H1 (cell line): Measurements from ENCODE around the gene MYOCOS. TPM values are rescaled to one million over a fixed set of nuclear protein-coding genes. Genes with fewer than 3 reads are reported as not detected.

Source experiments
- CTCF ChIA-PET: fragments of 300-600 bp; sonication (Branson Sonifier 250); formaldehyde crosslinking; loops from one replicate; lab custom pipeline; 2021; ENCODE audit not compliant: partially characterized antibody; lab: Charles Lee
- POLR2A ChIA-PET: fragments of 300-600 bp; sonication (Branson Sonifier 250); formaldehyde crosslinking; loops from one replicate; lab custom pipeline; 2021; ENCODE audit warnings: inconsistent platforms; ENCODE audit not compliant: partially characterized antibody; lab: Charles Lee
- DNase-seq, 2 experiments: peaks; one replicate each; pipeline versions ENCODE4 v3.0.0 to v3.0.0-alpha.2; 2010 to 2022; ENCODE audit warnings: low spot score in 2 of 2, low read depth in 1 of 2, mixed read lengths in 1 of 2
- FAIRE-seq: peaks from 2 replicates; lab custom pipeline; 2011; peaks lifted over from hg19 to GRCh38; lab: Jason Lieb, UNC
- H2AFZ ChIP-seq: 2 replicates; pipeline ENCODE4 v1.8.1; 2012; ENCODE audit warnings: low read length, inconsistent platforms
- H2AK5ac ChIP-seq: 2 replicates; pipeline ENCODE4 v1.6.1; 2013; ENCODE audit warnings: low read depth, low read length
- H2BK120ac ChIP-seq: replicated peaks from 2 replicates; pipeline ENCODE3; 2013; ENCODE audit warnings: low read depth, low read length, inconsistent platforms
- H2BK12ac ChIP-seq: 2 replicates; pipeline ENCODE4 v1.6.1; 2013; ENCODE audit warnings: low read depth, low read length
- H2BK15ac ChIP-seq: 2 replicates; pipeline ENCODE4 v1.6.1; 2013; ENCODE audit warnings: low read length
- H2BK20ac ChIP-seq: 2 replicates; pipeline ENCODE4 v1.6.1; 2013; ENCODE audit warnings: low read length
- H2BK5ac ChIP-seq: 2 replicates; pipeline ENCODE4 v1.6.1; 2013; ENCODE audit warnings: low read depth, low read length
- H3K14ac ChIP-seq: 2 replicates; pipeline ENCODE4 v1.6.1; 2013; ENCODE audit warnings: inconsistent platforms; ENCODE audit not compliant: insufficient read length
- H3K18ac ChIP-seq: 2 replicates; pipeline ENCODE4 v1.6.1; 2013; ENCODE audit warnings: low read length; ENCODE audit errors: extremely low read depth
- H3K23ac ChIP-seq: 2 replicates; pipeline ENCODE4 v1.6.1; 2013; ENCODE audit warnings: inconsistent platforms; ENCODE audit not compliant: insufficient read length
- H3K23me2 ChIP-seq: 2 replicates; pipeline ENCODE4 v1.6.1; 2013; ENCODE audit warnings: low read depth, low read length
- H3K27ac ChIP-seq: 2 replicates; pipeline ENCODE4 v1.6.1; 2011; ENCODE audit warnings: low read depth, low read length, inconsistent platforms
- H3K27me3 ChIP-seq, 4 experiments: replicated peaks in 1 of 4; 1 replicate in 1 of 4; 2 replicates in 3 of 4; pipeline versions ENCODE4 v1.6.1 to v1.8.1; 2011 to 2013; ENCODE audit warnings: low read length in 3 of 4, mild to moderate bottlenecking in 3 of 4, inconsistent platforms in 2 of 4, mixed read lengths in 2 of 4, moderate library complexity in 1 of 4; ENCODE audit not compliant: control insufficient read depth in 3 of 4, insufficient read depth in 3 of 4; ENCODE audit errors: extremely low read depth in 1 of 4
- H3K36me3 ChIP-seq, 4 experiments: 2 replicates each; pipeline versions ENCODE4 v1.6.1 to v1.8.1; 2011 to 2013; ENCODE audit warnings: mild to moderate bottlenecking in 4 of 4, low read length in 3 of 4, moderate library complexity in 2 of 4, control low read depth in 1 of 4, inconsistent platforms in 1 of 4; ENCODE audit not compliant: insufficient read depth in 4 of 4, control insufficient read depth in 2 of 4
- H3K4ac ChIP-seq: replicated peaks from 2 replicates; pipeline ENCODE3; 2013; ENCODE audit warnings: low read length, low read depth, mixed read lengths, inconsistent platforms; ENCODE audit not compliant: insufficient read length
- H3K4me1 ChIP-seq, 4 experiments: replicated peaks in 1 of 4; 1 replicate in 1 of 4; 2 replicates in 3 of 4; pipeline versions ENCODE4 v1.6.1 to v1.8.1; 2011 to 2013; ENCODE audit warnings: low read length in 3 of 4, inconsistent platforms in 2 of 4, mixed read lengths in 1 of 4; ENCODE audit not compliant: insufficient read depth in 4 of 4, control insufficient read depth in 3 of 4
- H3K4me2 ChIP-seq, 2 experiments: 2 replicates each; pipeline versions ENCODE4 v1.6.1 to v1.8.1; 2011 to 2013; ENCODE audit warnings: low read depth in 2 of 2, low read length in 2 of 2, control low read depth in 1 of 2, inconsistent platforms in 1 of 2, mild to moderate bottlenecking in 1 of 2; ENCODE audit not compliant: insufficient read depth in 1 of 2
- H3K4me3 ChIP-seq, 4 experiments: fragments of 200-600, 300-600 bp in 1 of 4; sonication (generic), shearing (Covaris generic), sonication (Bioruptor Twin) in 1 of 4; 2 replicates each; pipeline versions ENCODE4 v1.5.1 to v1.8.1; 2011 to 2016; ENCODE audit warnings: low read length in 4 of 4, low read depth in 3 of 4, control low read depth in 2 of 4, inconsistent platforms in 2 of 4, mild to moderate bottlenecking in 2 of 4, mixed read lengths in 1 of 4, moderate library complexity in 1 of 4; ENCODE audit not compliant: insufficient read depth in 2 of 4; ENCODE audit errors: extremely low read depth in 1 of 4
- H3K56ac ChIP-seq: replicated peaks from 2 replicates; pipeline ENCODE3; 2013; ENCODE audit warnings: low read depth, mild to moderate bottlenecking, mixed read lengths, low read length, inconsistent platforms; ENCODE audit not compliant: insufficient read length
- H3K79me1 ChIP-seq: 2 replicates; pipeline ENCODE4 v1.6.1; 2013; ENCODE audit warnings: low read depth, low read length, control low read depth
- H3K79me2 ChIP-seq, 2 experiments: 2 replicates each; pipeline versions ENCODE4 v1.6.1 to v1.8.1; 2012 to 2013; ENCODE audit warnings: low read length in 2 of 2, mild to moderate bottlenecking in 2 of 2, inconsistent platforms in 1 of 2; ENCODE audit not compliant: insufficient read depth in 2 of 2, control insufficient read depth in 1 of 2
- H3K9ac ChIP-seq, 4 experiments: replicated peaks in 1 of 4; 1 replicate in 1 of 4; 2 replicates in 3 of 4; pipeline versions ENCODE4 v1.6.1 to v1.8.1; 2011 to 2013; ENCODE audit warnings: low read depth in 3 of 4, low read length in 3 of 4, control low read depth in 2 of 4, mild to moderate bottlenecking in 2 of 4, moderate library complexity in 2 of 4, inconsistent platforms in 1 of 4; ENCODE audit errors: extremely low read depth in 1 of 4
- H3K9me3 ChIP-seq, 2 experiments: 2 replicates each; pipeline versions ENCODE4 v1.6.1 to v1.8.1; 2012 to 2013; ENCODE audit warnings: mild to moderate bottlenecking in 2 of 2, moderate library complexity in 2 of 2, control low read depth in 1 of 2, inconsistent platforms in 1 of 2, low read depth in 1 of 2, low read length in 1 of 2, mixed read lengths in 1 of 2; ENCODE audit not compliant: insufficient read depth in 2 of 2
- H4K20me1 ChIP-seq, 2 experiments: replicated peaks in 1 of 2; 2 replicates each; pipeline versions ENCODE3 to v1.8.1; 2011 to 2013; ENCODE audit warnings: inconsistent platforms in 2 of 2, low read length in 2 of 2, mild to moderate bottlenecking in 1 of 2; ENCODE audit not compliant: insufficient read depth in 2 of 2, control insufficient read depth in 1 of 2
- H4K5ac ChIP-seq: 2 replicates; pipeline ENCODE4 v1.6.1; 2013; ENCODE audit warnings: low read length, low read depth, mixed read lengths, inconsistent platforms; ENCODE audit not compliant: insufficient read length
- H4K8ac ChIP-seq: 2 replicates; pipeline ENCODE4 v1.8.0; 2013; ENCODE audit warnings: mild to moderate bottlenecking, moderate library complexity, low read length, inconsistent platforms; ENCODE audit not compliant: insufficient read depth; ENCODE audit errors: extremely low read depth
- H4K91ac ChIP-seq: replicated peaks from 2 replicates; pipeline ENCODE3; 2013; ENCODE audit warnings: low read length, mixed read lengths, inconsistent platforms; ENCODE audit not compliant: insufficient read length
- CHD2 ChIP-seq: IDR thresholded peaks from 2 replicates; pipeline ENCODE4 v1.6.1; 2012; ENCODE audit warnings: low read length, improper control_type of control experiment
- RFX5 ChIP-seq: IDR thresholded peaks from 2 replicates; pipeline ENCODE4 v1.6.1; 2011; ENCODE audit warnings: low read depth, low read length, improper control_type of control experiment, borderline replicate concordance
- SIRT6 ChIP-seq: IDR thresholded peaks from one replicate; pipeline ENCODE4 v1.7.1; 2012; ENCODE audit warnings: low read length, inconsistent platforms
- SUZ12 ChIP-seq: fragments of 200-600 bp; sonication (generic); IDR thresholded peaks from 2 replicates; pipeline ENCODE4 v1.6.1; 2012; ENCODE audit warnings: mild to moderate bottlenecking, inconsistent platforms, low read length, moderate library complexity, mixed read lengths
- TEAD4 ChIP-seq: IDR thresholded peaks from 2 replicates; pipeline ENCODE4 v1.6.1; 2012; ENCODE audit warnings: low read depth, low read length, inconsistent platforms, mixed read lengths
- YY1 ChIP-seq: IDR thresholded peaks from 2 replicates; pipeline ENCODE4 v1.6.1; 2011; ENCODE audit warnings: low read depth, mild to moderate bottlenecking, low read length
- WGBS, 2 experiments: shearing (Covaris generic) in 1 of 2; methylation state at CpG; one replicate each; pipeline versions ENCODE4 v1.1.6 to v1.1.7; 2013 to 2015; ENCODE audit warnings: low lambda C conversion rate in 2 of 2, mixed read lengths in 2 of 2, inconsistent platforms in 1 of 2, low coverage in 1 of 2, missing lambda C conversion rate in 1 of 2; ENCODE audit not compliant: insufficient replicate concordance in 2 of 2, insufficient coverage in 1 of 2, insufficient read length in 1 of 2; ENCODE audit errors: extremely low coverage in 1 of 2, missing lambda C conversion rate in 1 of 2; 5-methylcytosine and 5-hydroxymethylcytosine counted together
- long read RNA-seq, 2 experiments: library from RNA in 1 of 2; library from capped mRNA in 1 of 2; stranded (forward); transcript quantifications; one replicate each; pipeline ENCODE4 v2.0.0, GENCODE V29; 2021; ENCODE audit warnings: inconsistent platforms in 1 of 2
- polyA minus RNA-seq, 3 experiments: library from RNA; depleted of rRNA, polyadenylated mRNA; stranded (reverse); fragments of >200 nt; gene quantifications; 1 replicate in 2 of 3; 2 replicates in 1 of 3; pipeline ENCODE4 v1.2.3, GENCODE V29; 2011
- polyA plus RNA-seq, 7 experiments: library from polyadenylated mRNA; depleted of rRNA in 3 of 7; stranded (reverse) in 5 of 7; unstranded in 2 of 7; fragments of >200 nt in 5 of 7; fragments of 200-250 nt in 2 of 7; gene quantifications; 1 replicate in 5 of 7; 2 replicates in 1 of 7; 4 replicates in 1 of 7; pipeline versions ENCODE4 v1.2.1 to v1.2.3, GENCODE V29; 2011 to 2013; ENCODE audit warnings: missing spikeins in 2 of 7, mixed read lengths in 2 of 7
- total RNA-seq: library from RNA; stranded (reverse); fragmentation: NEBNext Ultra II Directional; extraction: Animal tissue kit (Norgen Biotek cat#: 25700); gene quantifications from 2 replicates; pipeline ENCODE4 v1.2.1, GENCODE V29; 2021
- TF ChIP-seq, protein P1 (sequence below): IDR thresholded peaks from 2 replicates; pipeline ENCODE4 v1.6.1; 2012; ENCODE audit warnings: inconsistent platforms
- TF ChIP-seq, protein P2 (sequence below), 3 experiments: IDR thresholded peaks; 1 replicate in 2 of 3; 2 replicates in 1 of 3; pipeline versions ENCODE4 v1.5.1 to v1.6.1; 2011; ENCODE audit warnings: low read length in 3 of 3, mild to moderate bottlenecking in 3 of 3, inconsistent platforms in 2 of 3, low read depth in 1 of 3, moderate library complexity in 1 of 3; ENCODE audit not compliant: insufficient read depth in 1 of 3; ENCODE audit errors: control extremely low read depth in 1 of 3

Gene MYOCOS, protein sequence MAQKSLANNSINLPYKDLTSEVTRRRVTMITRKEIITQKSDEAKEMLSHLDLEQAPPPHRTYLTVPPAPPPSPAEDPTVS
- total RNA-seq, result not detected in 2 replicates
- polyA plus RNA-seq (2011; rRNA removed), result not detected in 2 replicates
- not detected for polyA plus RNA-seq (2011; cell fraction: cytosol; rRNA removed)
- polyA plus RNA-seq (2011; cell fraction: nucleus; rRNA removed), result not detected
- not detected in 4 replicates for polyA plus RNA-seq (2012, experiment 1 of 2)
- polyA plus RNA-seq (2012, experiment 2 of 2), result not detected
- not detected for polyA plus RNA-seq (2013, experiment 1 of 2)
- not detected for polyA plus RNA-seq (2013, experiment 2 of 2)
- polyA minus RNA-seq (2011; rRNA and poly(A)+ RNA removed), result 0.07 TPM in 1 of 2 replicates, not detected in the other
- polyA minus RNA-seq (2011; cell fraction: cytosol; rRNA and poly(A)+ RNA removed), result not detected
- not detected for polyA minus RNA-seq (2011; cell fraction: nucleus; rRNA and poly(A)+ RNA removed)
- long read RNA-seq, experiment 1, result 0 reads
- long read RNA-seq, experiment 2, result 0 reads

DNA sequence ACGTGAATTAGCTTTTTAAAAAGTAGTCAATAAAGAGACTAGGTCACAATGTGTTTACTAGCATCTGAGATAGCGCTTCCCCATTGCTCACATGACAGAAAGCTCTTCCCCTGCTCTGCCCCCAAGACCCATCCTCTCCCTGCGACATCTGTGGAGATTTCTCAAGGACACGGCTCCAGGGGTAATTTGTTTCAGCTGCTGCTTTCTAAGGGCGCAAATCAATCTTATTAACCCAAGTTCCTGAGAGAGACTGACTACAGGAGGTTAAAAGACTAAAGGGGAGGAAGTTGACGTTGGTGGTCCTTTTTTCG lies at the start of gene MYOCOS:
MYOCOS (plus strand) TSS at position 92 of the 311 bp plus-strand sequence. CDS start 1,641 bp downstream, outside the sequence.
- Histone ChIP-seq H3K4me3 (no peak within 1 kb of the TSS), H3K23me2 (no peaks in the 10 kb centered on the region), H3K9ac (no peak within 1 kb of the TSS), H3K56ac (no peak within 1 kb of the TSS), H3K4ac (no peak within 1 kb of the TSS), H2BK5ac (no peak within 1 kb of the TSS), H2BK20ac (no peak within 1 kb of the TSS), H2BK15ac (no peak within 1 kb of the TSS), H2AK5ac (no peak within 1 kb of the TSS), H3K36me3 (no peaks in the 10 kb centered on the region), H3K18ac (0 out of 2 replicates have a peak within 1 kb of the TSS, but pooled peaks have one; percentile 1), H3K23ac (no peak within 1 kb of the TSS), H2BK120ac (no peak within 1 kb of the TSS), H4K20me1 (no peaks in the 10 kb centered on the region), H3K79me1 (no peaks in the 10 kb centered on the region), H2BK12ac (no peak within 1 kb of the TSS), H4K5ac (no peak within 1 kb of the TSS), H3K27me3 (no peaks in the 10 kb centered on the region), H2AFZ (peak within 1 kb of the TSS; percentile 40; the same call in 1 of the 2 replicates), H3K27ac (no peak within 1 kb of the TSS), H3K4me2 (no peak within 1 kb of the TSS), H4K91ac (no peak within 1 kb of the TSS), H3K9me3 (no peaks in the 10 kb centered on the region), H3K4me1 (peaks cover 0 to 5% (median 2%) of the 10 kb centered on the region in 4 experiments; a peak in 1 of 7 replicates), H4K8ac (no peak within 1 kb of the TSS), H3K14ac (no peak within 1 kb of the TSS), H3K79me2 (no peaks in the 10 kb centered on the region)
- ChIA-PET POLR2A (interaction anchor here (0.9 to 1.6 kb wide), 2 partner anchors 11 to 24 kb away, joined by 3 to 4 read pairs; no protein-coding TSS in a partner anchor), CTCF (interaction anchor here (0.5 to 6.8 kb wide), 5 partner anchors 12 to 317 kb away, joined by 3 to 42 read pairs (median 3); no protein-coding TSS in a partner anchor)
- DNase-seq, result no peak
- 88% methylated on average over 7 of the region's 7 CpGs; no CpG with 5 or more reads in 1 of the 2 experiments for WGBS, 2 experiments
- no peak for FAIRE-seq
- TF ChIP-seq SUZ12 (no peak), SIRT6 (no peak), YY1 (no peak), CHD2 (no peak), TEAD4 (no peak), RFX5 (no peak)
- TF ChIP-seq, protein P1, sequence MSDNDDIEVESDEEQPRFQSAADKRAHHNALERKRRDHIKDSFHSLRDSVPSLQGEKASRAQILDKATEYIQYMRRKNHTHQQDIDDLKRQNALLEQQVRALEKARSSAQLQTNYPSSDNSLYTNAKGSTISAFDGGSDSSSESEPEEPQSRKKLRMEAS, result no peak
- TF ChIP-seq, protein P2, sequence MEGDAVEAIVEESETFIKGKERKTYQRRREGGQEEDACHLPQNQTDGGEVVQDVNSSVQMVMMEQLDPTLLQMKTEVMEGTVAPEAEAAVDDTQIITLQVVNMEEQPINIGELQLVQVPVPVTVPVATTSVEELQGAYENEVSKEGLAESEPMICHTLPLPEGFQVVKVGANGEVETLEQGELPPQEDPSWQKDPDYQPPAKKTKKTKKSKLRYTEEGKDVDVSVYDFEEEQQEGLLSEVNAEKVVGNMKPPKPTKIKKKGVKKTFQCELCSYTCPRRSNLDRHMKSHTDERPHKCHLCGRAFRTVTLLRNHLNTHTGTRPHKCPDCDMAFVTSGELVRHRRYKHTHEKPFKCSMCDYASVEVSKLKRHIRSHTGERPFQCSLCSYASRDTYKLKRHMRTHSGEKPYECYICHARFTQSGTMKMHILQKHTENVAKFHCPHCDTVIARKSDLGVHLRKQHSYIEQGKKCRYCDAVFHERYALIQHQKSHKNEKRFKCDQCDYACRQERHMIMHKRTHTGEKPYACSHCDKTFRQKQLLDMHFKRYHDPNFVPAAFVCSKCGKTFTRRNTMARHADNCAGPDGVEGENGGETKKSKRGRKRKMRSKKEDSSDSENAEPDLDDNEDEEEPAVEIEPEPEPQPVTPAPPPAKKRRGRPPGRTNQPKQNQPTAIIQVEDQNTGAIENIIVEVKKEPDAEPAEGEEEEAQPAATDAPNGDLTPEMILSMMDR (IDR thresholded peaks at IDR 0.05; ENCODE audit: control extremely low read depth in 1 of 3, insufficient read depth in 1 of 3, low read depth in 1 of 3, low read length in 3 of 3), result no peak
